ENCODE data around the gene SLC47A2. TPM values are rescaled to one million over a fixed set of nuclear protein-coding genes. Genes with fewer than 3 reads are reported as not detected.

SLC47A2 gene
- total and polyA plus RNA-seq, 2 experiments from 2014 or later = not detected

DNA sequence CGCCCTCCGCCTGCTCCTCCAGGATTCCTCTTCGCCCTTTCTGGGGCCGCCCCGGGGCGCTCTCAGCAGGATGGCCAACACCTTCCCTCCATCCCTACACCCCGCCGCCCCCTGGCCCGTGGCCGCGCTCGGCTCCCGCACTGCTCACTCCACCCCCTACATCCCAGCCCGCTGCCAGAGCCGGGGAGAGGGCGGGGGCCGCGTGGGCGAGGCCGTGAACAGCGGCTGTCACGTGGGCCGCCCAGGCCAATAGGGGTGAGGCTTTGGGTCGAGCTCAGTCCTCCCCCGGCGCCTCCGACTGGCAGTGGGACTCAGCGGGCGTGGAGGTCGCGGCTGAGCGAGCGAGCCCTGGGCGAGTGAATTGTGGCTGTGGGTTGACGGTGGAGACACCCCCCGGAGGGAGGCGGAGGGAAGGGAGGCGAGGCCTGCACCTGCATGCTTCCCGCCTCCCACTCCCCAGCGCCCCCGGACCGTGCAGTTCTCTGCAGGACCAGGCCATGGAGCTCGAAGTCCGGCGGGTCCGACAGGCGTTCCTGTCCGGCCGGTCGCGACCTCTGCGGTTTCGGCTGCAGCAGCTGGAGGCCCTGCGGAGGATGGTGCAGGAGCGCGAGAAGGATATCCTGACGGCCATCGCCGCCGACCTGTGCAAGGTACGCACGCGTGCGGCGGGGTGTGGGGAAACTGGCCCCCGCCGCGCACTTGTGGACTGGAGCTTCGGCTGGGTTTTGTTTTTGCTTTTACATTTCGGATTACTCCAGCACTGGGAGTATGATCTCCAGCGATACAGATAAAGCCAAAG, 67.7 kb downstream of the SLC47A2 start, which contains the start of gene ALDH3A2:
ALDH3A2 (plus strand) TSS at position 277 of the 799 bp plus-strand sequence; CDS start at position 498, 221 bp downstream.
- no peaks in the 10 kb centered on the region for H3K9me2 ChIP-seq (ENCODE audit: insufficient read depth)
- peaks cover 6% of the 10 kb centered on the region for H4K20me1 ChIP-seq (replicated peaks; ENCODE audit: insufficient read depth)
- Mint-ChIP-seq H3K4me3 (peak within 1 kb of the TSS; percentile 91), H3K36me3 (ENCODE audit: low read depth) (peaks cover 32% of the 10 kb centered on the region), H3K27me3 (ENCODE audit: insufficient read depth, low read depth, poor library complexity) (peaks cover 33% of the 10 kb centered on the region), H3K27ac (peak within 1 kb of the TSS; percentile 88), H3K4me1 (peaks cover 43% of the 10 kb centered on the region), H3K9me3 (peaks cover 14% of the 10 kb centered on the region)
- peaks cover 30% of the 10 kb centered on the region for H3K4me1 ChIP-seq (ENCODE audit: insufficient read depth)
- peak within 1 kb of the TSS; percentile 76 for H3K4me3 ChIP-seq
- DNase-seq (ENCODE audit: low spot score) (peak; percentile 92), ATAC-seq (peak; percentile 85)
- H2AFZ ChIP-seq = peak within 1 kb of the TSS; percentile 86
- H3K27me3 ChIP-seq (ENCODE audit: insufficient read depth) = peaks cover 30% of the 10 kb centered on the region
- peaks cover 5% of the 10 kb centered on the region; the same call in 1 of the 2 replicates for H3F3A ChIP-seq (replicated peaks; ENCODE audit: low read depth)
- H3K36me3 ChIP-seq (ENCODE audit: insufficient read depth) = peaks cover 12% of the 10 kb centered on the region; the same call in 1 of the 2 replicates
- H3K79me2 ChIP-seq (replicated peaks; ENCODE audit: insufficient read depth) = peaks cover 46% of the 10 kb centered on the region
- peak within 1 kb of the TSS; percentile 90 for H3K4me2 ChIP-seq
- H3K27ac ChIP-seq (ENCODE audit: low read depth) = 0 out of 2 replicates have a peak within 1 kb of the TSS, but pooled peaks have one; percentile 40
- no peak for TF ChIP-seq NANOG (IDR thresholded peaks at IDR 0.05; ENCODE audit: borderline replicate concordance)
- TF ChIP-seq POLR2AphosphoS5 (IDR thresholded peaks at IDR 0.05; ENCODE audit: low read depth) = peak; percentile 93

DNA sequence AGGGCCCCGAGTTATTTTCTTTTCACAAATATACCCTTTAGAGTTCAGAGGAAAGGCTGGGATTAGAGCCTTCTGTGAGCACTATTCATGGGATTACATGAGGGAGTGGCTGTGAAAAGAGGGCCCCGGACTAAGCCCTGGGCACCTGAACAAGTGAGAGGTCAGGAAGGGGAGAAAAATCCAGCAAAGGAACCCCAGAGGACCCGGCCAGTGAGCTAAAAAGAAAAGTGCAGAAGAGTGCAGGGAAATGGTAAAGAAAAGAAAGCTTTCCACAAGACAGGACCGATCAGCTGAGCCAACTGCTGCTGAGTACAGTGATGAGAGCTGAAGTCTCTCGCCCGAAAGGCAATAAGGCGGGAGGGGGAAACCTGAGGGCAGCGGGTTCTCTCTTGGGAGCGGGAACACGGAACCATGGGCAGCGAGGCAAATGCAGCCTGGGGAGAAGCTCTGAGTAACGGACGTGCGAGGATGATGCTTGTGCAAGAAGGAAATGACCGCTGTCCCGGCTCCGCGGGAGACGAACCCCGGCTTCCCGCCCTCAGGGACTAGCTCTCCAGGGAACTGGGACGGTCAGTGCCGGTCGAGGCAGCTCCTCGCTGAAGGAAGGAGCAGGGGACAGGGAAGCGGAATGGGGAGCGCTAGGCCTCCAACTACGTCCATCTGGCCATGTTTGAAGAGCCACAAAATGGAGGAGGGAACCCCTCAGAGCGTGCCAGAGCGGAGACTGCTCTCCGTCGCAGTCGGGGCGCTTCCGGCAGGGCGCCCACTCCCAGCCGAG, 68.5 kb downstream of the SLC47A2 start:
- peak overlapping the region; percentile 86 for H2AFZ ChIP-seq
- peaks cover 6% of the 10 kb centered on the region; the same call in 1 of the 3 replicates for H3K9me3 Mint-ChIP-seq
- no peak for TF ChIP-seq NANOG (IDR thresholded peaks at IDR 0.05; ENCODE audit: borderline replicate concordance)
- TF ChIP-seq JUNB (IDR thresholded peaks at IDR 0.05; ENCODE audit: unreplicated experiment) = no peak
- TF ChIP-seq, protein P1, sequence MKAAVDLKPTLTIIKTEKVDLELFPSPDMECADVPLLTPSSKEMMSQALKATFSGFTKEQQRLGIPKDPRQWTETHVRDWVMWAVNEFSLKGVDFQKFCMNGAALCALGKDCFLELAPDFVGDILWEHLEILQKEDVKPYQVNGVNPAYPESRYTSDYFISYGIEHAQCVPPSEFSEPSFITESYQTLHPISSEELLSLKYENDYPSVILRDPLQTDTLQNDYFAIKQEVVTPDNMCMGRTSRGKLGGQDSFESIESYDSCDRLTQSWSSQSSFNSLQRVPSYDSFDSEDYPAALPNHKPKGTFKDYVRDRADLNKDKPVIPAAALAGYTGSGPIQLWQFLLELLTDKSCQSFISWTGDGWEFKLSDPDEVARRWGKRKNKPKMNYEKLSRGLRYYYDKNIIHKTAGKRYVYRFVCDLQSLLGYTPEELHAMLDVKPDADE (IDR thresholded peaks at IDR 0.05) = no peak
- no peak for TF ChIP-seq ZNF331 (CRISPR knock-in tag; IDR thresholded peaks at IDR 0.05; ENCODE audit: low read depth)
- TF ChIP-seq, protein P2, sequence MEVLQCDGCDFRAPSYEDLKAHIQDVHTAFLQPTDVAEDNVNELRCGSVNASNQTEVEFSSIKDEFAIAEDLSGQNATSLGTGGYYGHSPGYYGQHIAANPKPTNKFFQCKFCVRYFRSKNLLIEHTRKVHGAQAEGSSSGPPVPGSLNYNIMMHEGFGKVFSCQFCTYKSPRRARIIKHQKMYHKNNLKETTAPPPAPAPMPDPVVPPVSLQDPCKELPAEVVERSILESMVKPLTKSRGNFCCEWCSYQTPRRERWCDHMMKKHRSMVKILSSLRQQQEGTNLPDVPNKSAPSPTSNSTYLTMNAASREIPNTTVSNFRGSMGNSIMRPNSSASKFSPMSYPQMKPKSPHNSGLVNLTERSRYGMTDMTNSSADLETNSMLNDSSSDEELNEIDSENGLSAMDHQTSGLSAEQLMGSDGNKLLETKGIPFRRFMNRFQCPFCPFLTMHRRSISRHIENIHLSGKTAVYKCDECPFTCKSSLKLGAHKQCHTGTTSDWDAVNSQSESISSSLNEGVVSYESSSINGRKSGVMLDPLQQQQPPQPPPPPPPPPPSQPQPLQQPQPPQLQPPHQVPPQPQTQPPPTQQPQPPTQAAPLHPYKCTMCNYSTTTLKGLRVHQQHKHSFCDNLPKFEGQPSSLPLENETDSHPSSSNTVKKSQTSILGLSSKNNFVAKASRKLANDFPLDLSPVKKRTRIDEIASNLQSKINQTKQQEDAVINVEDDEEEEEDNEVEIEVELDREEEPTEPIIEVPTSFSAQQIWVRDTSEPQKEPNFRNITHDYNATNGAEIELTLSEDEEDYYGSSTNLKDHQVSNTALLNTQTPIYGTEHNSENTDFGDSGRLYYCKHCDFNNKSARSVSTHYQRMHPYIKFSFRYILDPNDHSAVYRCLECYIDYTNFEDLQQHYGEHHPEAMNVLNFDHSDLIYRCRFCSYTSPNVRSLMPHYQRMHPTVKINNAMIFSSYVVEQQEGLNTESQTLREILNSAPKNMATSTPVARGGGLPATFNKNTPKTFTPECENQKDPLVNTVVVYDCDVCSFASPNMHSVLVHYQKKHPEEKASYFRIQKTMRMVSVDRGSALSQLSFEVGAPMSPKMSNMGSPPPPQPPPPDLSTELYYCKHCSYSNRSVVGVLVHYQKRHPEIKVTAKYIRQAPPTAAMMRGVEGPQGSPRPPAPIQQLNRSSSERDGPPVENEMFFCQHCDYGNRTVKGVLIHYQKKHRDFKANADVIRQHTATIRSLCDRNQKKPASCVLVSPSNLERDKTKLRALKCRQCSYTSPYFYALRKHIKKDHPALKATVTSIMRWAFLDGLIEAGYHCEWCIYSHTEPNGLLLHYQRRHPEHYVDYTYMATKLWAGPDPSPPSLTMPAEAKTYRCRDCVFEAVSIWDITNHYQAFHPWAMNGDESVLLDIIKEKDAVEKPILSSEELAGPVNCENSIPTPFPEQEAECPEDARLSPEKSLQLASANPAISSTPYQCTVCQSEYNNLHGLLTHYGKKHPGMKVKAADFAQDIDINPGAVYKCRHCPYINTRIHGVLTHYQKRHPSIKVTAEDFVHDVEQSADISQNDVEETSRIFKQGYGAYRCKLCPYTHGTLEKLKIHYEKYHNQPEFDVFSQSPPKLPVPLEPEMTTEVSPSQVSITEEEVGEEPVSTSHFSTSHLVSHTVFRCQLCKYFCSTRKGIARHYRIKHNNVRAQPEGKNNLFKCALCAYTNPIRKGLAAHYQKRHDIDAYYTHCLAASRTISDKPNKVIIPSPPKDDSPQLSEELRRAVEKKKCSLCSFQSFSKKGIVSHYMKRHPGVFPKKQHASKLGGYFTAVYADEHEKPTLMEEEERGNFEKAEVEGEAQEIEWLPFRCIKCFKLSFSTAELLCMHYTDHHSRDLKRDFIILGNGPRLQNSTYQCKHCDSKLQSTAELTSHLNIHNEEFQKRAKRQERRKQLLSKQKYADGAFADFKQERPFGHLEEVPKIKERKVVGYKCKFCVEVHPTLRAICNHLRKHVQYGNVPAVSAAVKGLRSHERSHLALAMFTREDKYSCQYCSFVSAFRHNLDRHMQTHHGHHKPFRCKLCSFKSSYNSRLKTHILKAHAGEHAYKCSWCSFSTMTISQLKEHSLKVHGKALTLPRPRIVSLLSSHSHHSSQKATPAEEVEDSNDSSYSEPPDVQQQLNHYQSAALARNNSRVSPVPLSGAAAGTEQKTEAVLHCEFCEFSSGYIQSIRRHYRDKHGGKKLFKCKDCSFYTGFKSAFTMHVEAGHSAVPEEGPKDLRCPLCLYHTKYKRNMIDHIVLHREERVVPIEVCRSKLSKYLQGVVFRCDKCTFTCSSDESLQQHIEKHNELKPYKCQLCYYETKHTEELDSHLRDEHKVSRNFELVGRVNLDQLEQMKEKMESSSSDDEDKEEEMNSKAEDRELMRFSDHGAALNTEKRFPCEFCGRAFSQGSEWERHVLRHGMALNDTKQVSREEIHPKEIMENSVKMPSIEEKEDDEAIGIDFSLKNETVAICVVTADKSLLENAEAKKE (CRISPR knock-in tag; IDR thresholded peaks at IDR 0.05) = no peak
- TF ChIP-seq POLR2AphosphoS5 (IDR thresholded peaks at IDR 0.05; ENCODE audit: low read depth) = no peak
- no peak for TF ChIP-seq ZNF114 (CRISPR knock-in tag; IDR thresholded peaks at IDR 0.05)
- TF ChIP-seq EZH2phosphoT487 (IDR thresholded peaks at IDR 0.05; ENCODE audit: unreplicated experiment) = no peak
- no peak for TF ChIP-seq STAT1 (IDR thresholded peaks at IDR 0.05; ENCODE audit: unreplicated experiment)
- TF ChIP-seq CREB1 (CRISPR knock-in tag; IDR thresholded peaks at IDR 0.05; ENCODE audit: low read depth) = no peak
- TF ChIP-seq EZH2 (IDR thresholded peaks at IDR 0.05; ENCODE audit: low read depth, unreplicated experiment) = no peak

More for the DNA sequence above, 68.5 kb downstream of the SLC47A2 start:
- H3F3A ChIP-seq (replicated peaks; ENCODE audit: low read depth) = peaks cover 5% of the 10 kb centered on the region; the same call in 1 of the 2 replicates
- H4K20me1 ChIP-seq (replicated peaks; ENCODE audit: insufficient read depth) = peaks cover 6% of the 10 kb centered on the region
- ATAC-seq (peak; percentile 44), DNase-seq (ENCODE audit: low spot score) (peak; percentile 69)
- Mint-ChIP-seq H3K27ac (peak overlapping the region; percentile 88), H3K36me3 (ENCODE audit: low read depth) (peaks cover 24% of the 10 kb centered on the region), H3K4me1 (peaks cover 47% of the 10 kb centered on the region), H3K27me3 (ENCODE audit: insufficient read depth, low read depth, poor library complexity) (peaks cover 28% of the 10 kb centered on the region), H3K4me3 (peak overlapping the region; percentile 91)
- peak overlapping the region; percentile 90 for H3K4me2 ChIP-seq
- H3K4me1 ChIP-seq (ENCODE audit: insufficient read depth) = peaks cover 35% of the 10 kb centered on the region
- H3K79me2 ChIP-seq (replicated peaks; ENCODE audit: insufficient read depth) = peaks cover 39% of the 10 kb centered on the region
- peaks cover 7% of the 10 kb centered on the region; the same call in 1 of the 2 replicates for H3K36me3 ChIP-seq (ENCODE audit: insufficient read depth)
- H3K27ac ChIP-seq (ENCODE audit: low read depth) = 0 out of 2 replicates have a peak overlapping the region, but pooled peaks have one; percentile 40
- H3K4me3 ChIP-seq = peak overlapping the region; percentile 76
- no peaks in the 10 kb centered on the region for H3K9me2 ChIP-seq (ENCODE audit: insufficient read depth)
- H3K27me3 ChIP-seq (ENCODE audit: insufficient read depth) = peaks cover 30% of the 10 kb centered on the region
